PC-9 (cell line): Measurements from ENCODE around the gene GBE1.

Experiments
- EZH2 ChIP-seq: fragments of 200-600 bp; sonication (generic); IDR thresholded peaks from 2 replicates; pipeline ENCODE4 v1.8.0; 2017; ENCODE audit warnings: antibody characterized with exemption, low read depth
- TF ChIP-seq, protein P1 (sequence below): fragments of 200-600 bp; sonication (generic); conservative IDR thresholded peaks from 2 replicates; pipeline ENCODE4 v1.6.1; 2017; ENCODE audit warnings: mixed run types, antibody characterized with exemption, mild to moderate bottlenecking, moderate library complexity

DNA sequence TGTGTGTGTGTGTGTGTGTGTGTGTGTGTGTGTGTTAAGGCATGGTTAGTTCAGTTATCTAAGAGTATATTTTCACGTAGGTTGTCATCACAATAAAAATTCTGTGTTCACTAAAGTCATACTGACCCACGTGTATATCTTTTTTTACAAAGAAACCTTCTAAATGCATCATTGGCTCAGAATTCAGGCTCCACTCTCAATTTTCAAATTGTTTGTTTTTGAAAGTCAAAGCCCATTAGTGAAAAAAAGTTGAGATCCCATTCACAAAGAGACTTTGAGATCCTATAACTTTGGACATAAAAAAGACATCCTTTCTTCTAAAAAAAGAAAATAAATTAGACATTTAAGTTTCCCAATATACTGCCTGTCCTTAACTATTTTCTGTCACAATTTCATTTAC, 59.3 kb downstream of the GBE1 start:
- TF ChIP-seq, protein P1, sequence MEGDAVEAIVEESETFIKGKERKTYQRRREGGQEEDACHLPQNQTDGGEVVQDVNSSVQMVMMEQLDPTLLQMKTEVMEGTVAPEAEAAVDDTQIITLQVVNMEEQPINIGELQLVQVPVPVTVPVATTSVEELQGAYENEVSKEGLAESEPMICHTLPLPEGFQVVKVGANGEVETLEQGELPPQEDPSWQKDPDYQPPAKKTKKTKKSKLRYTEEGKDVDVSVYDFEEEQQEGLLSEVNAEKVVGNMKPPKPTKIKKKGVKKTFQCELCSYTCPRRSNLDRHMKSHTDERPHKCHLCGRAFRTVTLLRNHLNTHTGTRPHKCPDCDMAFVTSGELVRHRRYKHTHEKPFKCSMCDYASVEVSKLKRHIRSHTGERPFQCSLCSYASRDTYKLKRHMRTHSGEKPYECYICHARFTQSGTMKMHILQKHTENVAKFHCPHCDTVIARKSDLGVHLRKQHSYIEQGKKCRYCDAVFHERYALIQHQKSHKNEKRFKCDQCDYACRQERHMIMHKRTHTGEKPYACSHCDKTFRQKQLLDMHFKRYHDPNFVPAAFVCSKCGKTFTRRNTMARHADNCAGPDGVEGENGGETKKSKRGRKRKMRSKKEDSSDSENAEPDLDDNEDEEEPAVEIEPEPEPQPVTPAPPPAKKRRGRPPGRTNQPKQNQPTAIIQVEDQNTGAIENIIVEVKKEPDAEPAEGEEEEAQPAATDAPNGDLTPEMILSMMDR: no peak
- TF ChIP-seq EZH2: no peak
